Dendritic cell treated with granulocyte-macrophage colony-stimulating factor and Interleukin-4, amounts not matched to agents 40 ng/mL and 50 ng/mL, for 4 days (primary cell): ENCODE measurements around the gene IARS1.
A peak's percentile ranks its signal among the peaks of the same experiment; 100 is the strongest.

Experiments used
- H3K27ac Mint-ChIP-seq: one replicate; pipeline ENCODE4 v1.8.0; 2022; ENCODE audit warnings: mild to moderate bottlenecking, mixed read lengths
- H3K27me3 Mint-ChIP-seq: one replicate; pipeline ENCODE4 v1.8.0; 2022; ENCODE audit warnings: mild to moderate bottlenecking, mixed read lengths
- H3K36me3 Mint-ChIP-seq: one replicate; pipeline ENCODE4 v1.8.0; 2022; ENCODE audit warnings: low read depth, mixed read lengths
- H3K4me1 Mint-ChIP-seq: one replicate; pipeline ENCODE4 v1.8.0; 2022; ENCODE audit warnings: low read depth, mixed read lengths
- H3K4me3 Mint-ChIP-seq: one replicate; pipeline ENCODE4 v1.8.0; 2022; ENCODE audit warnings: mild to moderate bottlenecking, moderate library complexity, mixed read lengths
- H3K9me3 Mint-ChIP-seq: one replicate; pipeline ENCODE4 v1.8.0; 2022; ENCODE audit warnings: mixed read lengths
- intact Hi-C: fragments of 100-400 bp; cut with micrococcal nuclease; formaldehyde crosslinking; loops from one replicate; pipeline ENCODE4 v1.15.0; 2022

The IARS1 gene

GRCh38 chr9:92313624-92314012 is 20.1 kb upstream of the IARS1 start:
- intact Hi-C loops: loop anchor here (5.0 kb wide), 1 partner anchor 36 kb away; no protein-coding TSS in a partner anchor
- Mint-ChIP-seq H3K36me3 (peaks cover 98% of the 10 kb centered on the region), H3K4me3 (no peak overlapping the region), H3K27ac (peak overlapping the region; percentile 21), H3K27me3 (no peaks in the 10 kb centered on the region), H3K4me1 (peaks cover 19% of the 10 kb centered on the region), H3K9me3 (no peaks in the 10 kb centered on the region)

- intact Hi-C loops: loop anchor here (5.0 kb wide), 1 partner anchor 36 kb away; no protein-coding TSS in a partner anchor
These were observed 19.6 kb upstream of the IARS1 start for GRCh38 chr9:92312887-92313623.

GRCh38 chr9:92310562-92310961 is 17.1 kb upstream of the IARS1 start:
- intact Hi-C loops: loop anchor here (5.0 kb wide), 1 partner anchor 33 kb away; no protein-coding TSS in a partner anchor
- Mint-ChIP-seq H3K4me1 (peaks cover 19% of the 10 kb centered on the region), H3K9me3 (no peaks in the 10 kb centered on the region), H3K27me3 (no peaks in the 10 kb centered on the region), H3K27ac (no peak overlapping the region), H3K36me3 (peaks cover 96% of the 10 kb centered on the region), H3K4me3 (no peak overlapping the region)

More at GRCh38 chr9:92312887-92313623, 19.6 kb upstream of the IARS1 start:
- Mint-ChIP-seq H3K36me3 (peaks cover 98% of the 10 kb centered on the region), H3K4me1 (peaks cover 19% of the 10 kb centered on the region), H3K9me3 (no peaks in the 10 kb centered on the region), H3K4me3 (no peak overlapping the region), H3K27me3 (no peaks in the 10 kb centered on the region), H3K27ac (peak overlapping the region; percentile 21)

GRCh38 chr9:92308893-92309292 is 15.4 kb upstream of the IARS1 start:
- H3K27ac Mint-ChIP-seq: no peak overlapping the region
- H3K9me3 Mint-ChIP-seq: no peaks in the 10 kb centered on the region
- H3K36me3 Mint-ChIP-seq: peaks cover 98% of the 10 kb centered on the region
- intact Hi-C loops: no loop called here
- no peaks in the 10 kb centered on the region for H3K27me3 Mint-ChIP-seq
- peaks cover 19% of the 10 kb centered on the region for H3K4me1 Mint-ChIP-seq
- H3K4me3 Mint-ChIP-seq: no peak overlapping the region

GRCh38 chr9:92300936-92301335 is 7.4 kb upstream of the IARS1 start:
- H3K9me3 Mint-ChIP-seq: no peaks in the 10 kb centered on the region
- no peak overlapping the region for H3K4me3 Mint-ChIP-seq
- intact Hi-C loops: no loop called here
- H3K4me1 Mint-ChIP-seq: peaks cover 5% of the 10 kb centered on the region
- no peaks in the 10 kb centered on the region for H3K27me3 Mint-ChIP-seq
- no peak overlapping the region for H3K27ac Mint-ChIP-seq
- peaks cover 85% of the 10 kb centered on the region for H3K36me3 Mint-ChIP-seq

GRCh38 chr9:92299116-92299515 is 5.6 kb upstream of the IARS1 start:
- no peaks in the 10 kb centered on the region for H3K27me3 Mint-ChIP-seq
- H3K27ac Mint-ChIP-seq: no peak overlapping the region
- intact Hi-C loops: loop anchor here (10.0 kb wide), 1 partner anchor 164 kb away; no protein-coding TSS in a partner anchor
- H3K4me1 Mint-ChIP-seq: peaks cover 18% of the 10 kb centered on the region
- H3K9me3 Mint-ChIP-seq: no peaks in the 10 kb centered on the region
- peaks cover 67% of the 10 kb centered on the region for H3K36me3 Mint-ChIP-seq
- H3K4me3 Mint-ChIP-seq: no peak overlapping the region

- H3K9me3 Mint-ChIP-seq: no peaks in the 10 kb centered on the region
- no peak overlapping the region for H3K4me3 Mint-ChIP-seq
- no peak overlapping the region for H3K27ac Mint-ChIP-seq
- H3K27me3 Mint-ChIP-seq: no peaks in the 10 kb centered on the region
- peaks cover 19% of the 10 kb centered on the region for H3K4me1 Mint-ChIP-seq
- peaks cover 62% of the 10 kb centered on the region for H3K36me3 Mint-ChIP-seq
- intact Hi-C loops: loop anchor here (10.0 kb wide), 1 partner anchor 163 kb away; no protein-coding TSS in a partner anchor
These were observed 4.5 kb upstream of the IARS1 start for GRCh38 chr9:92298036-92298435.

GRCh38 chr9:92297611-92298010 is 4.1 kb upstream of the IARS1 start:
- intact Hi-C loops: loop anchor here (10.0 kb wide), 1 partner anchor 163 kb away; no protein-coding TSS in a partner anchor
- Mint-ChIP-seq H3K4me1 (peaks cover 23% of the 10 kb centered on the region), H3K4me3 (no peak overlapping the region), H3K27me3 (no peaks in the 10 kb centered on the region), H3K36me3 (peaks cover 58% of the 10 kb centered on the region), H3K27ac (no peak overlapping the region), H3K9me3 (no peaks in the 10 kb centered on the region)

GRCh38 chr9:92295827-92296258 is 2.3 kb upstream of the IARS1 start:
- peaks cover 30% of the 10 kb centered on the region for H3K4me1 Mint-ChIP-seq
- H3K4me3 Mint-ChIP-seq: no peak overlapping the region
- peaks cover 42% of the 10 kb centered on the region for H3K36me3 Mint-ChIP-seq
- intact Hi-C loops: loop anchor here (10.0 kb wide), 1 partner anchor 161 kb away; no protein-coding TSS in a partner anchor
- H3K27me3 Mint-ChIP-seq: no peaks in the 10 kb centered on the region
- H3K9me3 Mint-ChIP-seq: no peaks in the 10 kb centered on the region
- no peak overlapping the region for H3K27ac Mint-ChIP-seq

GRCh38 chr9:92295240-92295790 is 1.8 kb upstream of the IARS1 start:
- Mint-ChIP-seq H3K27ac (no peak overlapping the region), H3K4me1 (peaks cover 30% of the 10 kb centered on the region), H3K4me3 (no peak overlapping the region), H3K27me3 (no peaks in the 10 kb centered on the region), H3K36me3 (peaks cover 36% of the 10 kb centered on the region), H3K9me3 (no peaks in the 10 kb centered on the region)
- intact Hi-C loops: loop anchor here (10.0 kb wide), 1 partner anchor 161 kb away; no protein-coding TSS in a partner anchor

- peaks cover 33% of the 10 kb centered on the region for H3K36me3 Mint-ChIP-seq
- H3K27me3 Mint-ChIP-seq: no peaks in the 10 kb centered on the region
- H3K4me1 Mint-ChIP-seq: peaks cover 29% of the 10 kb centered on the region
- intact Hi-C loops: loop anchor here (10.0 kb wide), 1 partner anchor 159 kb away; no protein-coding TSS in a partner anchor
- H3K9me3 Mint-ChIP-seq: no peaks in the 10 kb centered on the region
- peak overlapping the region; percentile 87 for H3K4me3 Mint-ChIP-seq
- H3K27ac Mint-ChIP-seq: peak overlapping the region; percentile 83
These were observed 790 bp upstream of the IARS1 start for GRCh38 chr9:92294297-92294676.

GRCh38 chr9:92293075-92293354 is 482 bp downstream of the IARS1 start:
- intact Hi-C loops: loop anchor here (1.0 to 10.0 kb wide), 2 partner anchors 32 to 158 kb away; partner anchors contain the start of genes CENPP and NOL8
- Mint-ChIP-seq H3K27me3 (no peaks in the 10 kb centered on the region), H3K4me3 (peak overlapping the region; percentile 66), H3K4me1 (peaks cover 24% of the 10 kb centered on the region), H3K36me3 (peaks cover 31% of the 10 kb centered on the region), H3K9me3 (no peaks in the 10 kb centered on the region), H3K27ac (peak overlapping the region; percentile 83)

GRCh38 chr9:92292338-92293074 is 991 bp downstream of the IARS1 start:
- peak overlapping the region; percentile 83 for H3K27ac Mint-ChIP-seq
- peaks cover 24% of the 10 kb centered on the region for H3K4me1 Mint-ChIP-seq
- peak overlapping the region; percentile 66 for H3K4me3 Mint-ChIP-seq
- peaks cover 31% of the 10 kb centered on the region for H3K36me3 Mint-ChIP-seq
- H3K9me3 Mint-ChIP-seq: no peaks in the 10 kb centered on the region
- H3K27me3 Mint-ChIP-seq: no peaks in the 10 kb centered on the region
- intact Hi-C loops: loop anchor here (1.0 to 10.0 kb wide), 2 partner anchors 33 to 158 kb away; partner anchors contain the start of genes CENPP and NOL8

GRCh38 chr9:92291577-92291976 is 1.9 kb downstream of the IARS1 start:
- peaks cover 29% of the 10 kb centered on the region for H3K36me3 Mint-ChIP-seq
- no peak overlapping the region for H3K4me3 Mint-ChIP-seq
- H3K9me3 Mint-ChIP-seq: no peaks in the 10 kb centered on the region
- H3K27ac Mint-ChIP-seq: no peak overlapping the region
- no peaks in the 10 kb centered on the region for H3K27me3 Mint-ChIP-seq
- intact Hi-C loops: loop anchor here (10.0 kb wide), 1 partner anchor 157 kb away; no protein-coding TSS in a partner anchor
- peaks cover 24% of the 10 kb centered on the region for H3K4me1 Mint-ChIP-seq
